HCT116 (cell line): Measurements from ENCODE around the gene CLEC4A. TPM values are rescaled to one million over a fixed set of nuclear protein-coding genes. Genes with fewer than 3 reads are reported as not detected.

ENCODE experiments used
- ATAC-seq: fragments of 200-7000 bp; cut with Tn5 transposase; 2 replicates; pipeline ENCODE4 v1.9.1; 2020; ENCODE audit warnings: mild to moderate bottlenecking, moderate library complexity
- BruUV-seq: library from RNA; stranded (reverse); fragments of 400-500 nt; replicated peaks from 2 replicates; lab custom pipeline; 2021; lab: Mats Ljungman, UMichigan
- CTCF ChIA-PET: fragments of 300-600 bp; sonication (Branson Sonifier 250); formaldehyde crosslinking; loops from one replicate; lab custom pipeline; 2021; ENCODE audit warnings: antibody characterized with exemption; lab: Charles Lee
- POLR2A ChIA-PET: fragments of 300-600, 350-600 bp; sonication (Branson Sonifier 250); formaldehyde crosslinking; loops from one replicate; lab custom pipeline; 2021; ENCODE audit warnings: antibody characterized with exemption; lab: Charles Lee
- RAD21 ChIA-PET, 2 experiments: fragments of 300-600 bp; sonication (Branson Sonifier 250); formaldehyde crosslinking; loops; one replicate each; lab custom pipeline; 2023; ENCODE audit warnings: low total read pairs in 2 of 2; ENCODE audit not compliant: uncharacterized antibody in 2 of 2, unreplicated experiment in 2 of 2, low non-redundant PET in 1 of 2; lab: Charles Lee
- DNase-seq: peaks from one replicate; pipeline ENCODE4 v3.0.0-alpha.2; 2010; ENCODE audit warnings: low read depth, low spot score
- H2AFZ ChIP-seq: fragments of 200-600 bp; shearing (Covaris generic), sonication (generic); 2 replicates; pipeline ENCODE4 v1.6.1; 2017; ENCODE audit warnings: low read depth, mixed run types, mixed read lengths, antibody characterized with exemption, low read length; ENCODE audit not compliant: poor library complexity, severe bottlenecking
- H3K27ac ChIP-seq: 2 replicates; pipeline ENCODE4 v1.5.1; 2012; ENCODE audit warnings: low read depth, low read length
- H3K27me3 ChIP-seq: fragments of 200-600 bp; sonication (generic); 2 replicates; pipeline ENCODE4 v1.6.1; 2016; ENCODE audit warnings: mixed run types, low read length, mixed read lengths; ENCODE audit not compliant: insufficient read depth
- H3K36me3 ChIP-seq, 2 experiments: fragments of 200-500 bp in 1 of 2; fragments of 200-600 bp in 1 of 2; sonication (Bioruptor generic) in 1 of 2; sonication (generic) in 1 of 2; 2 replicates each; pipeline versions ENCODE4 v1.5.1 to v1.6.1; 2014 to 2016; ENCODE audit warnings: low read length in 2 of 2, inconsistent platforms in 1 of 2, mixed read lengths in 1 of 2, mixed run types in 1 of 2; ENCODE audit not compliant: insufficient read depth in 2 of 2, control insufficient read depth in 1 of 2
- H3K4me1 ChIP-seq, 2 experiments: fragments of 200-600 bp in 1 of 2; sonication (generic) in 1 of 2; 2 replicates each; pipeline versions ENCODE4 v1.5.1 to v1.6.1; 2012 to 2017; ENCODE audit warnings: low read length in 2 of 2, inconsistent platforms in 1 of 2, mild to moderate bottlenecking in 1 of 2, mixed read lengths in 1 of 2, mixed run types in 1 of 2, moderate library complexity in 1 of 2; ENCODE audit not compliant: insufficient read depth in 2 of 2, control insufficient read depth in 1 of 2
- H3K4me2 ChIP-seq: fragments of 200-600 bp; sonication (generic); 2 replicates; pipeline ENCODE4 v1.6.1; 2017; ENCODE audit warnings: mixed run types, low read length, mixed read lengths
- H3K4me3 ChIP-seq, 2 experiments: fragments of 200-600 bp in 1 of 2; sonication (generic) in 1 of 2; replicated peaks in 1 of 2; 2 replicates each; pipeline ENCODE4 v1.5.1; 2011 to 2016; ENCODE audit warnings: low read length in 2 of 2, control low read depth in 1 of 2, low read depth in 1 of 2, mild to moderate bottlenecking in 1 of 2, mixed read lengths in 1 of 2, mixed run types in 1 of 2
- H3K79me2 ChIP-seq: fragments of 200-600 bp; sonication (generic); 2 replicates; pipeline ENCODE4 v1.6.1; 2017; ENCODE audit warnings: mild to moderate bottlenecking, mixed run types, low read length, moderate library complexity, mixed read lengths; ENCODE audit not compliant: insufficient read depth
- H3K9ac ChIP-seq: fragments of 200-600 bp; sonication (generic); 2 replicates; pipeline ENCODE4 v1.6.1; 2016; ENCODE audit warnings: low read length, mixed read lengths
- H3K9me2 ChIP-seq: fragments of 200-600 bp; sonication (generic), shearing (Covaris generic); 2 replicates; pipeline ENCODE4 v1.6.1; 2017; ENCODE audit warnings: mixed run types, mild to moderate bottlenecking, moderate library complexity; ENCODE audit not compliant: insufficient read depth
- H3K9me3 ChIP-seq, 2 experiments: fragments of 200-500 bp in 1 of 2; fragments of 200-600 bp in 1 of 2; sonication (Bioruptor generic) in 1 of 2; sonication (generic) in 1 of 2; 2 replicates each; pipeline ENCODE4 v1.6.1; 2014 to 2017; ENCODE audit warnings: low read length in 2 of 2, mixed read lengths in 2 of 2, inconsistent platforms in 1 of 2, low read depth in 1 of 2, mild to moderate bottlenecking in 1 of 2, mixed run types in 1 of 2, moderate library complexity in 1 of 2; ENCODE audit not compliant: control insufficient read depth in 1 of 2, insufficient read depth in 1 of 2
- H4K20me1 ChIP-seq: fragments of 200-600 bp; sonication (generic), shearing (Covaris generic); 2 replicates; pipeline ENCODE4 v1.6.1; 2017; ENCODE audit warnings: mixed run types, mild to moderate bottlenecking, moderate library complexity; ENCODE audit not compliant: insufficient read depth
- CBX3 ChIP-seq: IDR thresholded peaks from 2 replicates; pipeline ENCODE4 v1.6.1; 2012; ENCODE audit warnings: low read depth
- CEBPB ChIP-seq: IDR thresholded peaks from 2 replicates; pipeline ENCODE4 v1.6.1; 2012; ENCODE audit warnings: low read depth
- CTCF ChIP-seq, 3 experiments: fragments of 200-600 bp in 1 of 3; sonication (generic) in 1 of 3; IDR thresholded peaks in 2 of 3; conservative IDR thresholded peaks in 1 of 3; 2 replicates each; pipeline ENCODE4 v1.5.1; 2012 to 2017; ENCODE audit warnings: low read depth in 2 of 3, low read length in 2 of 3, antibody characterized with exemption in 1 of 3, borderline replicate concordance in 1 of 3, control low read depth in 1 of 3, mild to moderate bottlenecking in 1 of 3, mixed read lengths in 1 of 3, mixed run types in 1 of 3, moderate library complexity in 1 of 3; ENCODE audit not compliant: insufficient read depth in 1 of 3
- EGR1 ChIP-seq: IDR thresholded peaks from 2 replicates; pipeline ENCODE4 v1.6.1; 2012; ENCODE audit warnings: low read depth
- FOSL1 ChIP-seq: IDR thresholded peaks from 2 replicates; pipeline ENCODE4 v1.6.1; 2012; ENCODE audit warnings: low read depth
- JUND ChIP-seq: IDR thresholded peaks from 2 replicates; pipeline ENCODE4 v1.6.1; 2012
- POLR2AphosphoS5 ChIP-seq: IDR thresholded peaks from 2 replicates; pipeline ENCODE4 v1.6.1; 2011; ENCODE audit warnings: mild to moderate bottlenecking, low read depth, low read length, moderate library complexity
- SRF ChIP-seq: IDR thresholded peaks from 2 replicates; pipeline ENCODE4 v1.6.1; 2012; ENCODE audit warnings: low read depth
- YY1 ChIP-seq: IDR thresholded peaks from 2 replicates; pipeline ENCODE4 v1.6.1; 2011; ENCODE audit warnings: low read length, low read depth, moderate library complexity, mild to moderate bottlenecking; ENCODE audit not compliant: insufficient replicate concordance; ENCODE audit errors: extremely low read depth
- intact Hi-C: fragments of 100-400 bp; cut with micrococcal nuclease; formaldehyde crosslinking; loops from 2 replicates; pipeline ENCODE4 v1.10.0; 2022
- total RNA-seq: library from RNA; stranded (reverse); gene quantifications from one replicate; pipeline ENCODE4 v1.2.1, GENCODE V29; 2021; ENCODE audit not compliant: unreplicated experiment
- TF ChIP-seq, protein P1 (sequence below): IDR thresholded peaks from 2 replicates; pipeline ENCODE4 v1.6.1; 2012; ENCODE audit warnings: low read depth
- TF ChIP-seq, protein P2 (sequence below): IDR thresholded peaks from 2 replicates; pipeline ENCODE4 v1.6.1; 2012
- TF ChIP-seq, protein P3 (sequence below): IDR thresholded peaks from 2 replicates; pipeline ENCODE4 v1.6.1; 2012

CLEC4A gene
- total RNA-seq, 1 experiment from 2014 or later = 0.69 TPM

GRCh38 chr12:8099235-8099634 is 24.2 kb upstream of the CLEC4A start:
- TF ChIP-seq JUND (no peak), CEBPB (no peak), EGR1 (no peak), CBX3 (no peak), YY1 (no peak), CTCF (IDR thresholded peaks at IDR 0.05 in 2 of 3, conservative IDR thresholded peaks at IDR 0.05 in 1 of 3; ENCODE audit: borderline replicate concordance in 1 of 3, insufficient read depth in 1 of 3, low read depth in 2 of 3, low read length in 2 of 3) (no peak), FOSL1 (no peak), SRF (no peak), POLR2AphosphoS5 (no peak)
- TF ChIP-seq, protein P1, sequence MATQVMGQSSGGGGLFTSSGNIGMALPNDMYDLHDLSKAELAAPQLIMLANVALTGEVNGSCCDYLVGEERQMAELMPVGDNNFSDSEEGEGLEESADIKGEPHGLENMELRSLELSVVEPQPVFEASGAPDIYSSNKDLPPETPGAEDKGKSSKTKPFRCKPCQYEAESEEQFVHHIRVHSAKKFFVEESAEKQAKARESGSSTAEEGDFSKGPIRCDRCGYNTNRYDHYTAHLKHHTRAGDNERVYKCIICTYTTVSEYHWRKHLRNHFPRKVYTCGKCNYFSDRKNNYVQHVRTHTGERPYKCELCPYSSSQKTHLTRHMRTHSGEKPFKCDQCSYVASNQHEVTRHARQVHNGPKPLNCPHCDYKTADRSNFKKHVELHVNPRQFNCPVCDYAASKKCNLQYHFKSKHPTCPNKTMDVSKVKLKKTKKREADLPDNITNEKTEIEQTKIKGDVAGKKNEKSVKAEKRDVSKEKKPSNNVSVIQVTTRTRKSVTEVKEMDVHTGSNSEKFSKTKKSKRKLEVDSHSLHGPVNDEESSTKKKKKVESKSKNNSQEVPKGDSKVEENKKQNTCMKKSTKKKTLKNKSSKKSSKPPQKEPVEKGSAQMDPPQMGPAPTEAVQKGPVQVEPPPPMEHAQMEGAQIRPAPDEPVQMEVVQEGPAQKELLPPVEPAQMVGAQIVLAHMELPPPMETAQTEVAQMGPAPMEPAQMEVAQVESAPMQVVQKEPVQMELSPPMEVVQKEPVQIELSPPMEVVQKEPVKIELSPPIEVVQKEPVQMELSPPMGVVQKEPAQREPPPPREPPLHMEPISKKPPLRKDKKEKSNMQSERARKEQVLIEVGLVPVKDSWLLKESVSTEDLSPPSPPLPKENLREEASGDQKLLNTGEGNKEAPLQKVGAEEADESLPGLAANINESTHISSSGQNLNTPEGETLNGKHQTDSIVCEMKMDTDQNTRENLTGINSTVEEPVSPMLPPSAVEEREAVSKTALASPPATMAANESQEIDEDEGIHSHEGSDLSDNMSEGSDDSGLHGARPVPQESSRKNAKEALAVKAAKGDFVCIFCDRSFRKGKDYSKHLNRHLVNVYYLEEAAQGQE = no peak
- TF ChIP-seq, protein P2, sequence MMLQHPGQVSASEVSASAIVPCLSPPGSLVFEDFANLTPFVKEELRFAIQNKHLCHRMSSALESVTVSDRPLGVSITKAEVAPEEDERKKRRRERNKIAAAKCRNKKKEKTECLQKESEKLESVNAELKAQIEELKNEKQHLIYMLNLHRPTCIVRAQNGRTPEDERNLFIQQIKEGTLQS = no peak
- TF ChIP-seq, protein P3, sequence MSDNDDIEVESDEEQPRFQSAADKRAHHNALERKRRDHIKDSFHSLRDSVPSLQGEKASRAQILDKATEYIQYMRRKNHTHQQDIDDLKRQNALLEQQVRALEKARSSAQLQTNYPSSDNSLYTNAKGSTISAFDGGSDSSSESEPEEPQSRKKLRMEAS = no peak
- DNase-seq (no peak), ATAC-seq (no peak)
- Histone ChIP-seq H4K20me1 (no peaks in the 10 kb centered on the region), H3K36me3 (peaks cover 7 to 14% of the 10 kb centered on the region in 2 experiments; a peak in 3 of 4 replicates), H3K9ac (no peak overlapping the region), H2AFZ (no peak overlapping the region), H3K4me1 (no peaks in the 10 kb centered on the region), H3K9me2 (no peaks in the 10 kb centered on the region), H3K27me3 (no peaks in the 10 kb centered on the region), H3K9me3 (no peaks in the 10 kb centered on the region), H3K4me3 (no peak overlapping the region), H3K4me2 (no peak overlapping the region), H3K27ac (no peak overlapping the region), H3K79me2 (no peaks in the 10 kb centered on the region)
- ChIA-PET POLR2A (interaction anchor here (0.9 kb wide), 1 partner anchor 18 kb away, joined by 3 read pairs; no protein-coding TSS in a partner anchor), RAD21 (no interaction called here), CTCF (no interaction called here)
- no TSS peak for BruUV-seq
- intact Hi-C loops = no loop called here
